GM18499 (cell line): ENCODE data around the gene TYW5.

Experiments
- ATAC-seq: cut with Tn5 transposase; IDR thresholded peaks from one replicate; pipeline ENCODE4 v1.9.1; 2021; ENCODE audit warnings: moderate number of reproducible peaks; ENCODE audit not compliant: insufficient read depth, unreplicated experiment

TYW5 gene

GRCh38 chr2:199975273-199975895 is 20.1 kb upstream of the TYW5 start:
- no peak for ATAC-seq

- ATAC-seq, result no peak
Measured at GRCh38 chr2:199973703-199974102, 18.4 kb upstream of the TYW5 start.

- ATAC-seq, result no peak
Measured at GRCh38 chr2:199972088-199972626, 16.9 kb upstream of the TYW5 start.

GRCh38 chr2:199968126-199968525 is 12.8 kb upstream of the TYW5 start:
- ATAC-seq, result no peak

- no peak for ATAC-seq
Measured at GRCh38 chr2:199966976-199967375, 11.7 kb upstream of the TYW5 start.

GRCh38 chr2:199966405-199966804 is 11.1 kb upstream of the TYW5 start:
- no peak for ATAC-seq

- no peak for ATAC-seq
Measured at GRCh38 chr2:199962203-199962602, 6.9 kb upstream of the TYW5 start.

GRCh38 chr2:199958014-199958413 is 2.7 kb upstream of the TYW5 start:
- no peak for ATAC-seq

- no peak for ATAC-seq
Measured at GRCh38 chr2:199956062-199956380, 730 bp upstream of the TYW5 start.

- ATAC-seq, result peak; percentile 26
Measured at GRCh38 chr2:199955007-199955338, 318 bp downstream of the TYW5 start.

- ATAC-seq, result no peak
Measured at GRCh38 chr2:199951023-199951422, 4.3 kb downstream of the TYW5 start.

- no peak for ATAC-seq
Measured at GRCh38 chr2:199950396-199950795, 4.9 kb downstream of the TYW5 start.

- no peak for ATAC-seq
Measured at GRCh38 chr2:199946836-199947235, 8.5 kb downstream of the TYW5 start.

- ATAC-seq, result no peak
Measured at GRCh38 chr2:199946196-199946595, 9.1 kb downstream of the TYW5 start.

- ATAC-seq, result no peak
Measured at GRCh38 chr2:199943373-199943772, 11.9 kb downstream of the TYW5 start.

- no peak for ATAC-seq
Measured at GRCh38 chr2:199940373-199940772, 14.9 kb downstream of the TYW5 start.

- ATAC-seq, result no peak
Measured at GRCh38 chr2:199936554-199936953, 18.7 kb downstream of the TYW5 start.

- ATAC-seq, result no peak
Measured at GRCh38 chr2:199933466-199933865, 21.8 kb downstream of the TYW5 start.

GRCh38 chr2:199932312-199932855 is 22.9 kb downstream of the TYW5 start:
- ATAC-seq, result no peak

- ATAC-seq, result no peak
Measured at GRCh38 chr2:199929262-199929661, 26.0 kb downstream of the TYW5 start.

- ATAC-seq, result no peak
Measured at GRCh38 chr2:199928626-199929025, 26.7 kb downstream of the TYW5 start.

GRCh38 chr2:199928226-199928625 is 27.1 kb downstream of the TYW5 start:
- no peak for ATAC-seq
